T-cell (primary cell): Measurements from ENCODE around the gene ZNF3. TPM values are rescaled to one million over a fixed set of nuclear protein-coding genes. Genes with fewer than 3 reads are reported as not detected.

Experiments used
- ATAC-seq, 4 experiments: fragments of 200-7000 bp in 3 of 4; fragments of 150-1000 bp in 1 of 4; cut with Tn5 transposase; replicated peaks in 1 of 4; 1 replicate in 3 of 4; 2 replicates in 1 of 4; pipeline ENCODE4 v1.10.0; 2021; ENCODE audit warnings: moderate library complexity in 3 of 4, mild to moderate bottlenecking in 2 of 4, moderate number of reproducible peaks in 1 of 4
- CTCF ChIA-PET, 2 donors: fragments of 300-600 bp; sonication (Branson Sonifier 250); formaldehyde crosslinking; loops; one replicate each; lab custom pipeline; 2022; ENCODE audit warnings: antibody characterized with exemption in 2 of 2; lab: Charles Lee
- POLR2A ChIA-PET, 2 donors: fragments of 300-600 bp; sonication (Branson Sonifier 250); formaldehyde crosslinking; loops; one replicate each; lab custom pipeline; 2022; ENCODE audit warnings: antibody characterized with exemption in 2 of 2; lab: Charles Lee
- DNase-seq, 35 experiments: peaks; one replicate each; pipeline versions ENCODE4 v3.0.0 to v3.0.0-alpha.2; 2013 to 2023
- H3K27ac ChIP-seq: one replicate; pipeline ENCODE4 v1.5.1; 2013; ENCODE audit warnings: low read length
- H3K27me3 ChIP-seq, 2 experiments: replicated peaks in 1 of 2; 1 replicate in 1 of 2; 2 replicates in 1 of 2; pipeline versions ENCODE4 v1.6.1 to v1.7.0; 2013; ENCODE audit warnings: low read length in 1 of 2, mixed read lengths in 1 of 2; ENCODE audit not compliant: control insufficient read depth in 2 of 2, insufficient read depth in 2 of 2; ENCODE audit errors: extremely low read depth in 1 of 2
- H3K36me3 ChIP-seq, 2 donors: 1 replicate in 1 of 2; 2 replicates in 1 of 2; pipeline versions ENCODE4 v1.6.1 to v1.7.0; 2013; ENCODE audit warnings: low read length in 1 of 2; ENCODE audit not compliant: control insufficient read depth in 2 of 2, insufficient read depth in 1 of 2; ENCODE audit errors: extremely low read depth in 1 of 2
- H3K4me1 ChIP-seq, 2 experiments: 1 replicate in 1 of 2; 2 replicates in 1 of 2; pipeline versions ENCODE4 v1.6.1 to v1.7.0; 2013; ENCODE audit warnings: low read length in 2 of 2, mixed read lengths in 1 of 2; ENCODE audit not compliant: insufficient read depth in 2 of 2, control insufficient read depth in 1 of 2; ENCODE audit errors: extremely low read depth in 1 of 2
- H3K4me3 ChIP-seq, 2 donors: 1 replicate in 1 of 2; 2 replicates in 1 of 2; pipeline versions ENCODE4 v1.5.1 to v1.7.0; 2013; ENCODE audit warnings: mild to moderate bottlenecking in 2 of 2, low read length in 1 of 2, moderate library complexity in 1 of 2; ENCODE audit not compliant: control insufficient read depth in 1 of 2; ENCODE audit errors: extremely low read depth in 1 of 2
- H3K9me3 ChIP-seq: 2 replicates; pipeline ENCODE4 v1.7.0; 2013
- H3K27ac Mint-ChIP-seq, 2 donors: one replicate each; pipeline ENCODE4 v1.8.0; 2020 to 2021; ENCODE audit warnings: mild to moderate bottlenecking in 2 of 2, mixed read lengths in 2 of 2
- H3K27me3 Mint-ChIP-seq, 2 donors: one replicate each; pipeline ENCODE4 v1.8.0; 2021 to 2022; ENCODE audit warnings: mixed read lengths in 2 of 2
- H3K36me3 Mint-ChIP-seq: one replicate; pipeline ENCODE4 v1.8.0; 2021; ENCODE audit warnings: mixed read lengths
- H3K4me1 Mint-ChIP-seq, 3 donors: one replicate each; pipeline ENCODE4 v1.8.0; 2020 to 2022; ENCODE audit warnings: mixed read lengths in 3 of 3, mild to moderate bottlenecking in 1 of 3
- H3K4me3 Mint-ChIP-seq, 3 donors: one replicate each; pipeline ENCODE4 v1.8.0; 2020 to 2022; ENCODE audit warnings: mild to moderate bottlenecking in 3 of 3, mixed read lengths in 3 of 3, moderate library complexity in 3 of 3
- H3K9me3 Mint-ChIP-seq, 3 donors: one replicate each; pipeline ENCODE4 v1.8.0; 2020 to 2022; ENCODE audit warnings: mixed read lengths in 3 of 3
- WGBS: methylation state at CpG from one replicate; pipeline ENCODE4 v1.1.5; 2013; ENCODE audit warnings: missing lambda C conversion rate; ENCODE audit not compliant: insufficient coverage; 5-methylcytosine and 5-hydroxymethylcytosine counted together
- total RNA-seq, 35 experiments: library from RNA in 6 of 35; stranded (reverse) in 6 of 35; fragments of 120-200 nt in 1 of 35; gene quantifications; one replicate each; pipeline versions ENCODE4 v1.2.1 to v1.2.4 and lab custom pipeline; 2013 to 2026

Gene ZNF3
- total RNA-seq, 5 donors from 2014 or later (not counting 1 experiment from before 2014, with no cell fraction given): 31.7 to 39.2 (median 35.4) TPM

DNA sequence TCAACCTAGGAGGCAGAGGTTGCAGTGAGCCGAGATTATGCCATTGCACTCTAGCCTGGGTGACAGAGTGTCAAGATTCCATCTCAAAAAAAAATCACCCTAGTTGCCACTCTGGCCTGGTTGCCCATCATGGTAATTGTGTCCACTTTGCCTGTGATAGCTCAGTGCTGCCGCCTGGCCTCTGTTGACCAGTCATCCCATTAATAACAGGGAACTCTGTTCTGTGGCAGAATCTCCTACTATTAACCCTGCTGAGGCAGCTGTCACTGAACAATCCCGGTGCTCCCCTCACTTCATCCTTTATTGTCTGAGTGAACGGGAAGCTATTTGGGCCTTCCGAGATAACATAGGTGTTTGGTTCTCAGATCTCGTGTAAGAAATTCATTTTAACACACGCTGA lies 14.6 kb downstream of the ZNF3 start:
- Histone ChIP-seq H3K36me3 (peaks cover 27 to 31% of the 10 kb centered on the region in 2 donors), H3K4me1 (no peaks in the 10 kb centered on the region), H3K4me3 (no peak overlapping the region), H3K27ac (no peak overlapping the region), H3K27me3 (no peaks in the 10 kb centered on the region), H3K9me3 (peaks cover 5% of the 10 kb centered on the region)
- no peaks in the 10 kb centered on the region for H3K4me1 Mint-ChIP-seq
- H3K27me3 Mint-ChIP-seq: no peaks in the 10 kb centered on the region
- DNase-seq: no peak
- CTCF ChIA-PET: no interaction called here
- peaks cover 5 to 16% (median 15%) of the 10 kb centered on the region in 3 donors for H3K9me3 Mint-ChIP-seq
- WGBS: 100% methylated on average over 2 of the region's 7 CpGs
- H3K36me3 Mint-ChIP-seq: peaks cover 47% of the 10 kb centered on the region
- no peak overlapping the region for H3K27ac Mint-ChIP-seq
- POLR2A ChIA-PET: no interaction called here
- no peak for ATAC-seq
- no peak overlapping the region for H3K4me3 Mint-ChIP-seq

DNA sequence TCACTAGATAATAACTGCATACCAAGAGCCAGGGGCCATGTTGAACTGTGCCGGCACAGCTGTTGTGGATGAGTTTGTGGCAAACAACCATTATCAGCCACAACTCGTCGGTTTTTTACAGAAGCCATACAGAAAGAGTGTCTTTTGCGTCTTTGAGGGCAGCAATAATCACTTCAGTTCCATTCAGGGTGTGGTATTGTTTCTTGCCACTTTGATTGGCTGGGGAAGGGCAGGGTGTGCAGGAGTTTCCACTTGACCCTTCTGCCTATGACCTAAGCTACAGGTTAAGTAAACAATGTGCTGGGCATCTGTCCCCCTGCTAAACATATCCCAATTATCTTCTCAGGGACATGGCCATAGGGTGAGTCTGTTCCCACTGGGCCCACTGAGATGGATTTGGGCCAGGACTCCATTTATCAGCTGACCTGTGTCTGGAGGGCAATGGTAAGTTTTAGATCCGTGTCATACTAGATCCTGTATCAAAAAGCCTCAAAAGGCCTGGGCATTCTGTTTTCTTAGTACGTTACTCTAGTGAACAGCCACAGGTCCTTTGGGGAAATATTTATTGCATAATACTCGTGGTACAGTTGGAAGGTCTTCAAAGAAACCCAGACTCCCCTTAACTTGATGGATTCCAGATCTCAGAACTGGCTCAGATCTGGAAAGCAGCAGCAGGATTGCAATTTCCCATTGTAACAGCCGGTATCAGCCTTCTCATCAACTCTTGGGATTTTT lies 15.9 kb downstream of the ZNF3 start:
- no peaks in the 10 kb centered on the region for H3K27me3 Mint-ChIP-seq
- no peak for ATAC-seq
- Histone ChIP-seq H3K4me1 (no peaks in the 10 kb centered on the region), H3K4me3 (no peak overlapping the region), H3K27ac (no peak overlapping the region), H3K27me3 (no peaks in the 10 kb centered on the region), H3K9me3 (peaks cover 2% of the 10 kb centered on the region), H3K36me3 (peaks cover 14 to 23% of the 10 kb centered on the region in 2 donors)
- H3K27ac Mint-ChIP-seq: peak overlapping the region in 1 of 2 donors; percentile 39
- no peak for DNase-seq
- ChIA-PET CTCF (no interaction called here), POLR2A (no interaction called here)
- WGBS: 93% methylated on average over 5 of the region's 8 CpGs
- peaks cover 0 to 5% (median 3%) of the 10 kb centered on the region in 3 donors for H3K9me3 Mint-ChIP-seq
- H3K36me3 Mint-ChIP-seq: peaks cover 37% of the 10 kb centered on the region
- no peaks in the 10 kb centered on the region for H3K4me1 Mint-ChIP-seq
- H3K4me3 Mint-ChIP-seq: no peak overlapping the region

DNA sequence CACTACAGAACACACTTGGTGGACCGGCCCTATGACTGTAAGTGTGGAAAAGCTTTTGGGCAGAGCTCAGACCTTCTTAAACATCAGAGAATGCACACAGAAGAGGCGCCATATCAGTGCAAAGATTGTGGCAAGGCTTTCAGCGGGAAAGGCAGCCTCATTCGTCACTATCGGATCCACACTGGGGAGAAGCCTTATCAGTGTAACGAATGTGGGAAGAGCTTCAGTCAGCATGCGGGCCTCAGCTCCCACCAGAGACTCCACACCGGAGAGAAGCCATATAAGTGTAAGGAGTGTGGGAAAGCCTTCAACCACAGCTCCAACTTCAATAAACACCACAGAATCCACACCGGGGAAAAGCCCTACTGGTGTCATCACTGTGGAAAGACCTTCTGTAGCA lies 17.4 kb downstream of the ZNF3 start:
- Mint-ChIP-seq H3K4me3 (no peak overlapping the region), H3K36me3 (peaks cover 32% of the 10 kb centered on the region)

DNA sequence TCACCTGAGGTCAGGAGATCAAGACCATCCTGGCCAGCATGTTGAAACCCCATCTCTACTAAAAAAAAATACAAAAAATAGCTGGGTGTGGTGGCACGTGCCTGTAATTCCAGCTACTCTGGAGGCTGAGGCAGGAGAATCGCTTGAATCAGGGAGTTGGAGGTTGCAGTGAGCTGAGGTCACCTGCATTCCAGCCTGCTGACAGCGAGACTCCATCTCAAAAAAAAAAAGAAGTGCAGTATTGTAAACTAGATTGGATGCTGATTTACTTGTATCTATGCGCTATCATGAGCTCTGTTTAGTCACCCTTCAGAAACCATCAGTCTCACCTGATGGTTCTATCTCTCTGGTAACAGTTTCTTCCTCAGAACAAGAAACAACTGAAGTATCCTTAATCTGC lies 18.1 kb downstream of the ZNF3 start:
- no peaks in the 10 kb centered on the region for H3K9me3 Mint-ChIP-seq
- no peak overlapping the region for H3K27ac Mint-ChIP-seq
- ATAC-seq: no peak
- H3K36me3 ChIP-seq: peaks cover 2 to 29% of the 10 kb centered on the region in 2 donors
- no peaks in the 10 kb centered on the region for H3K9me3 ChIP-seq
- no peak for DNase-seq
- ChIA-PET CTCF (no interaction called here), POLR2A (interaction anchor here in 1 of 2 donors (0.8 to 1.2 kb wide), 2 partner anchors 11 to 121 kb away, joined by 4 to 5 read pairs; no protein-coding TSS in a partner anchor)
- H3K4me1 ChIP-seq: no peaks in the 10 kb centered on the region
- no peaks in the 10 kb centered on the region for H3K4me1 Mint-ChIP-seq
- H3K4me3 Mint-ChIP-seq: no peak overlapping the region
- H3K27ac ChIP-seq: no peak overlapping the region
- H3K36me3 Mint-ChIP-seq: peaks cover 35% of the 10 kb centered on the region
- H3K27me3 Mint-ChIP-seq: no peaks in the 10 kb centered on the region
- no peaks in the 10 kb centered on the region for H3K27me3 ChIP-seq
- H3K4me3 ChIP-seq: no peak overlapping the region
- WGBS: 100% methylated on average over 2 of the region's 4 CpGs

More for the DNA sequence above, 17.4 kb downstream of the ZNF3 start:
- Histone ChIP-seq H3K4me3 (no peak overlapping the region), H3K36me3 (peaks cover 2 to 22% of the 10 kb centered on the region in 2 donors), H3K9me3 (no peaks in the 10 kb centered on the region), H3K4me1 (no peaks in the 10 kb centered on the region), H3K27me3 (no peaks in the 10 kb centered on the region), H3K27ac (no peak overlapping the region)
- CTCF ChIA-PET: interaction anchor here in 1 of 2 donors (0.5 kb wide), 1 partner anchor 19 kb away, joined by 3 read pairs; no protein-coding TSS in a partner anchor
- WGBS: 97% methylated on average over 4 of the region's 9 CpGs
- ATAC-seq (no peak), DNase-seq (no peak)
- no peaks in the 10 kb centered on the region for H3K27me3 Mint-ChIP-seq
- no peaks in the 10 kb centered on the region for H3K4me1 Mint-ChIP-seq
- POLR2A ChIA-PET: interaction anchor here in 1 of 2 donors (1.2 kb wide), 1 partner anchor 10 kb away, joined by 5 read pairs; no protein-coding TSS in a partner anchor
- H3K9me3 Mint-ChIP-seq: no peaks in the 10 kb centered on the region
- H3K27ac Mint-ChIP-seq: peak overlapping the region in 1 of 2 donors; percentile 19

DNA sequence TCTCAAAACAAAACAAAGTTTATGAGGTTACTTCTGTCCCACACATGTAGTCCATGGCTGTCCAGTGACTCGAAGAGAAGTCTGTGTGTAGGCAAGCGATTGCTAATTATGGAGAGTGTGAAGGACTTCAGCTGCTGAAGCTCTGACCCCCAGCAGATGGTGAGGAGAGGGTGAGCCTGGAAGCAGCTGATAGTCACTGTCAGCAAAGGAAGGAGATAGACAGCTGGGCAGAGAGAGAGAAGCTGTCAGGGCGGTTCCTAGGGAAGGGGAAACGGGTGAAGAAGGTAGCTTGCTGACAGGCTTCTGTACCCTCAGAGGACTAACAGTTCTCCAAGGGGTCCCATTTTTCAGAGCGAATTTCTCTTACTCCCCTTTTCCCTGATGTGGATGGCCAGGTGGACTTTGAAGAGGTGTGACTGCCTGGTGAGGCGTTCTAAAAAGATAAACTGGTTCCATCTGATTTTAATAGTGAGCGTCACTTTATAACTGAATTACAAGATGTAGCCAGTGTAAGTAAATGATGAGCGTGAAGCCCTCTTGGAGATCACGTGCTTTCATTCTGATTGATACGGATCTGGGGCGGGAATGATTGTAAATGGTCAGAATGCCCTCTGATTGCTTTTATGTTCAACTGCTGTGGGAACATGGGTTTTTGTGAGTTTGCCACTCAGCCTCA lies 19.9 kb downstream of the ZNF3 start:
- Mint-ChIP-seq H3K4me1 (no peaks in the 10 kb centered on the region), H3K4me3 (no peak overlapping the region), H3K27ac (no peak overlapping the region), H3K36me3 (peaks cover 34% of the 10 kb centered on the region), H3K27me3 (no peaks in the 10 kb centered on the region), H3K9me3 (no peaks in the 10 kb centered on the region)
- no peaks in the 10 kb centered on the region for H3K9me3 ChIP-seq
- no peak overlapping the region for H3K27ac ChIP-seq
- H3K4me1 ChIP-seq: no peaks in the 10 kb centered on the region
- peaks cover 2 to 45% of the 10 kb centered on the region in 2 donors for H3K36me3 ChIP-seq
- WGBS: 96% methylated on average over 8 of the region's 11 CpGs
- ATAC-seq: no peak
- no peaks in the 10 kb centered on the region for H3K27me3 ChIP-seq
- CTCF ChIA-PET: no interaction called here
- POLR2A ChIA-PET: no interaction called here
- H3K4me3 ChIP-seq: no peak overlapping the region
- no peak for DNase-seq

DNA sequence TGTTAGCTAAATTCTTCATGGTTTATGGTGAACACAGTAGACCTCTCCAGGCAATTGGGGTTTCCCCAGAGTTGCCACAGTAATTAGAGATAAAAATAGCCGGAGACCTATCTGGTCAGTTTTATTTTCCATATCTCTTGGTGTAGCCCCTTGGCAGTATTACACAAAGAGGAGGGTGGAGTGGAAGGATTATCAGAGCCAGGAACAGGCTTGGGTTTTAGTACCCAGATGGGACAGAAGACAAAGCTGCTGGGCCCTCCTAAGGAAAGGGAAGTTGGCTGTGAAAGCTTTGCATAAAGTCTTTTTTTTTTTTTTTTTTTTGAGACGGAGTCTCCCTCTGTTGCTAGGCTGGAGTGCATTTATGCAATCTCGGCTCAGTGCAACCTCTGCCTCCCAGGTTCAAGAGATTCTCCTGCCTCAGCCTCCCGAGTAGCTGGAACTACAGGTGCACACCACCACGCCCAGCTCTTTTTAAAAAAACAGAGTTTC lies 22.2 kb downstream of the ZNF3 start:
- CTCF ChIA-PET: interaction anchor here (0.5 to 0.6 kb wide), 2 partner anchors 9 to 456 kb away, joined by 3 read pairs; no protein-coding TSS in a partner anchor
- Histone ChIP-seq H3K4me3 (no peak overlapping the region), H3K27ac (no peak overlapping the region), H3K9me3 (no peaks in the 10 kb centered on the region), H3K27me3 (no peaks in the 10 kb centered on the region), H3K36me3 (peaks cover 2 to 45% of the 10 kb centered on the region in 2 donors), H3K4me1 (no peaks in the 10 kb centered on the region)
- no peak overlapping the region for H3K27ac Mint-ChIP-seq
- H3K36me3 Mint-ChIP-seq: peaks cover 30% of the 10 kb centered on the region
- DNase-seq (no peak), ATAC-seq (no peak)
- H3K27me3 Mint-ChIP-seq: no peaks in the 10 kb centered on the region
- POLR2A ChIA-PET: no interaction called here
- H3K9me3 Mint-ChIP-seq: no peaks in the 10 kb centered on the region
- H3K4me3 Mint-ChIP-seq: no peak overlapping the region
- H3K4me1 Mint-ChIP-seq: no peaks in the 10 kb centered on the region
- WGBS: 100% methylated on average over 2 of the region's 5 CpGs
